KMS-11 (cell line): Measurements from ENCODE around the gene ICE1.
"Not testable (repeated sequence)": the region's sequence is repeated elsewhere in the genome, so short reads cannot be mapped to it uniquely, and the experiment has no call there.

Experiments used
- H2AFZ ChIP-seq: fragments of 200-600 bp; sonication (generic); 2 replicates; pipeline ENCODE4 v1.6.1; 2016; ENCODE audit warnings: antibody characterized with exemption, mixed run types, low read depth
- H3K27ac ChIP-seq: fragments of 200-600 bp; sonication (generic); 2 replicates; pipeline ENCODE4 v1.6.1; 2016; ENCODE audit warnings: mild to moderate bottlenecking, mixed run types
- H3K27me3 ChIP-seq: fragments of 200-600 bp; sonication (generic); 2 replicates; pipeline ENCODE4 v1.6.1; 2017; ENCODE audit warnings: mild to moderate bottlenecking, low read depth, mixed run types, moderate library complexity; ENCODE audit not compliant: insufficient read depth
- H3K36me3 ChIP-seq: fragments of 200-600 bp; sonication (generic); 2 replicates; pipeline ENCODE4 v1.6.1; 2017; ENCODE audit warnings: mild to moderate bottlenecking, mixed run types; ENCODE audit not compliant: insufficient read depth
- H3K4me1 ChIP-seq: fragments of 200-600 bp; sonication (generic); 2 replicates; pipeline ENCODE4 v1.6.1; 2016; ENCODE audit warnings: mild to moderate bottlenecking, low read depth, mixed run types; ENCODE audit not compliant: poor library complexity, severe bottlenecking
- H3K4me2 ChIP-seq: fragments of 200-600 bp; sonication (generic); 2 replicates; pipeline ENCODE4 v1.7.0; 2016; ENCODE audit warnings: mild to moderate bottlenecking, mixed run types
- H3K4me3 ChIP-seq: fragments of 200-600 bp; sonication (generic); IDR thresholded peaks from 2 replicates; pipeline ENCODE4 v1.6.1; 2017; ENCODE audit warnings: low read depth, low read length, mixed read lengths; ENCODE audit not compliant: insufficient read depth
- H3K79me2 ChIP-seq: fragments of 200-600 bp; sonication (generic); 2 replicates; pipeline ENCODE4 v1.6.1; 2016; ENCODE audit warnings: low read depth, mixed run types; ENCODE audit not compliant: insufficient read depth
- H3K9ac ChIP-seq: fragments of 200-600 bp; sonication (generic); 2 replicates; pipeline ENCODE4 v1.6.1; 2016; ENCODE audit warnings: mild to moderate bottlenecking, mixed run types
- H4K20me1 ChIP-seq: fragments of 200-600 bp; sonication (generic); 2 replicates; pipeline ENCODE4 v1.6.1; 2016; ENCODE audit warnings: mild to moderate bottlenecking, mixed run types; ENCODE audit not compliant: insufficient read depth
- CTCF ChIP-seq: fragments of 200-600 bp; sonication (generic); conservative IDR thresholded peaks from 2 replicates; pipeline ENCODE4 v1.6.1; 2017; ENCODE audit warnings: low read depth, mild to moderate bottlenecking, antibody characterized with exemption, low read length, moderate library complexity, mixed read lengths

ICE1 gene

DNA sequence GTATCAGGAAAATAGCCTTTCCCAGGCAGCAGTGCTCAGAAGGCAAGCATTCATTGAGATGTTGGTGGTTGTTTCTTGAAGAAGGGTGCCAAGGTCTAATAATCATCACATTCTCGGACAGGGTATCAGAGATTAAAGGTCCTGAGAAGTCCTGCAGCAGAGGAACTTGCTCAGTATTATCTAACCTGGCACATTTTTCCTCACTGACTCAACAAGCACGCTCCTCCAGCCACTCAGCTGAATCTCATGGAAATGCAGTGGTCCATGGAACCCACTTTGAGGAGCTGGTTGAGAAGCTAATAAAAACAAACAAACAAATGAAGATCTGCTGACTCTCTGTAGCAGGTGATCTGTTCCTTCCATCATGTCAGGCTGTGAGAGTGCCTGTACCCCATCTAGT is 35.3 kb upstream of the ICE1 start:
- no peak for TF ChIP-seq CTCF
- Histone ChIP-seq H3K79me2 (no peaks in the 10 kb centered on the region), H3K27ac (no peak overlapping the region), H3K4me3 (no peak overlapping the region), H3K4me1 (no peaks in the 10 kb centered on the region), H4K20me1 (no peaks in the 10 kb centered on the region), H3K36me3 (no peaks in the 10 kb centered on the region), H2AFZ (no peak overlapping the region), H3K4me2 (no peak overlapping the region), H3K9ac (no peak overlapping the region), H3K27me3 (no peaks in the 10 kb centered on the region)

DNA sequence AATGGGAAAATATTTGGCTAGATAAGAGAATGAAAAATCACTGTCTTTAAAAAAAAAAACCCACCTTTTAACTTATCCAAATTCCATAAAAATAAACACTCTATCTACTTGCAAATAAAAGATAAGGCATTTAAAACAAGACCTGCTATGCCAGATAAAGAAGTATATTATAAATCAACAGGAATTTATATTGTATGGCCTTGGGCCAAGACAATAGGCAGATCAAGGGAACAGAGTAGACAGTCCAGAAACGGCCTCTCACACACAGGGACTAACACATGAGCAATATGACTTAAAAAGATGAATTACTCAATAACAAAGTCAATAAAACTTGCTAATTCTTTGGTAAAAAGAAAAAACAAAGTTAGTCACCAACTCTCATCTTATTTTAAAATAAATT is 34.7 kb upstream of the ICE1 start:
- no peak overlapping the region for H3K4me2 ChIP-seq
- H4K20me1 ChIP-seq = no peaks in the 10 kb centered on the region
- no peak overlapping the region for H3K9ac ChIP-seq
- H2AFZ ChIP-seq = no peak overlapping the region
- no peaks in the 10 kb centered on the region for H3K27me3 ChIP-seq
- no peak overlapping the region for H3K27ac ChIP-seq
- no peaks in the 10 kb centered on the region for H3K36me3 ChIP-seq
- no peaks in the 10 kb centered on the region for H3K79me2 ChIP-seq
- no peak overlapping the region for H3K4me3 ChIP-seq
- TF ChIP-seq CTCF = no peak
- H3K4me1 ChIP-seq = no peaks in the 10 kb centered on the region

DNA sequence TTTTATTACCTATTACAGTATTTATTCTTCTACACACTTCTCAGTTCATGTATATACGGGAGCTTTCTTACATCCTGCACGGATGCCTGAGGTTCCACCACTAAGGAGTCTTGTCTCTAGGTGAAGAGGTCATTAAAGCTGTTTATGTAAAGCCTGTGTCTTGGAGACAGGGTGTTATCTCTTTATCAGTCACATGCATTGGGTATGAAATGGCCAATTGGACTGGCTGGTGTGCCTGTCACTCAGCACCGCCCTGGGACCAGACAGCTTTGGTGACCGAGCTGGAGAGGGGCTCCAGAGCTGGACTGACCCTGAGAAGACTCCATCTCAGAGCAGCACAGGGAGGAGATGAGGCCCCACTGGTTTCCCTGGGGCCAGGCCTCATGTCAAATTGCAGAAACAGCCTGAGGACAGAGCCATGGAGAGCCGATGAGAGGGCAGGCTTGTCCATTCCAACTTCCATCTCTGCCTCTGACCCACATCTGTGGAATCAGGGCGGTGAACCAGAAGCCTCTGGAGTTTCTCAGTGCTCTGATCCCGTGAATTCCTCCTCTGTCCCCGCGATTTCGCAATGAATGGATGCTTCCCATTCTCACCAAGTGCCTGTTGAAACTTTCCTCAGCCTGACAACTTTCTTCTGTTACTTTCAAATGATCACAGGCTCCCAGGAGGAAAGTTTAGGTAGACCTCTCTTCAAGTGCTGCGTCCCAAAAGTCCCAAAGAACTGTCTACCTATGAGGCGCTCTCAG is 32.2 kb upstream of the ICE1 start:
- not testable (repeated sequence) for H3K27ac ChIP-seq, H3K9ac ChIP-seq, H4K20me1 ChIP-seq, H3K4me3 ChIP-seq, H3K36me3 ChIP-seq, H3K27me3 ChIP-seq, H3K79me2 ChIP-seq, H2AFZ ChIP-seq, H3K4me2 ChIP-seq, H3K4me1 ChIP-seq

GRCh38 chr5:5392504-5392903 is 30.0 kb upstream of the ICE1 start:
- H4K20me1 ChIP-seq, H3K79me2 ChIP-seq, H3K4me2 ChIP-seq, H3K36me3 ChIP-seq, H3K4me1 ChIP-seq, H3K27me3 ChIP-seq, H3K27ac ChIP-seq, H3K9ac ChIP-seq, H2AFZ ChIP-seq, H3K4me3 ChIP-seq: not testable (repeated sequence)

DNA sequence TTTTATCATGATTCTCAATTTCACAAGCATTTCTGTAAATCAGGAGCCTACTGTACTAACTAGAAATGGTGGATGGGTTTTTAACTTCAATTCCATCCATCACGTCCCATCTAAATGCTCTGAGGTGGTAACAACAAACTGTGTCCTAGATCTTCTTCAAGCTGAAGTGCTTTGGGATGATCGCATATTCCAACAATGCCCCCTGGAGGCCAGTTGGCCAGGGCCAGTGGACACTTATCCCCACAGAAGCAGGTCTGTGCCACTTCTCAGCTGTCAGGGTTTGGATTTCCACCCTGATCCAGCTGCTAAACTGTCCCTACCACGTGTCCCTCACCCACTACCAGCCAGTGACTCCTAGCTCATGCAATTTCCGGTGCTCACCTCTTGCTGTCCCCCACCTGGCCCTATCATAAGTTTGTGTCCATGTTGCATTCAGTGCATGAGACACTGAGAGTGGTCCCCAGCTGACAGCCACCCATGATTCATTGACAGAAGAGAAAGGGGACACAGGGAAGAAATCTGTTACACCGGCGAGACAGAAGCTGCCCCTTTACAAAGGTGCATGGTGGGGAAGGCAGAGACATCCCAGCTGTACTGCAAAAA is 28.0 kb upstream of the ICE1 start:
- H2AFZ ChIP-seq, H3K79me2 ChIP-seq, H3K4me2 ChIP-seq, H3K27ac ChIP-seq, H3K9ac ChIP-seq, H3K4me3 ChIP-seq, H3K4me1 ChIP-seq, H4K20me1 ChIP-seq, H3K36me3 ChIP-seq, H3K27me3 ChIP-seq: not testable (repeated sequence)

GRCh38 chr5:5395093-5395492 is 27.4 kb upstream of the ICE1 start:
- not testable (repeated sequence) for H3K4me3 ChIP-seq, H3K9ac ChIP-seq, H3K27me3 ChIP-seq, H4K20me1 ChIP-seq, H3K79me2 ChIP-seq, H3K4me2 ChIP-seq, H2AFZ ChIP-seq, H3K36me3 ChIP-seq, H3K27ac ChIP-seq, H3K4me1 ChIP-seq
